HG03439 (cell line): ENCODE results near the gene PFKL.
"Not testable (repeated sequence)": the region's sequence is repeated elsewhere in the genome, so short reads cannot be mapped to it uniquely, and the experiment has no call there.

ENCODE experiments used
- ATAC-seq: cut with Tn5 transposase; IDR thresholded peaks from one replicate; pipeline ENCODE4 v1.9.1; 2021; ENCODE audit warnings: mild to moderate bottlenecking, moderate library complexity; ENCODE audit not compliant: unreplicated experiment

PFKL gene

GRCh38 chr21:44354775-44355771 is 55.2 kb downstream of the PFKL start:
- no peak for ATAC-seq

GRCh38 chr21:44356160-44356559 is 56.3 kb downstream of the PFKL start:
- ATAC-seq, result no peak

GRCh38 chr21:44356636-44357035 is 56.8 kb downstream of the PFKL start:
- no peak for ATAC-seq

- ATAC-seq, result no peak
Measured at GRCh38 chr21:44357064-44357837, 57.4 kb downstream of the PFKL start.

- no peak for ATAC-seq
Measured at GRCh38 chr21:44359396-44359795, 59.5 kb downstream of the PFKL start.

- no peak for ATAC-seq
Measured at GRCh38 chr21:44360159-44360558, 60.3 kb downstream of the PFKL start.

- not testable (repeated sequence) for ATAC-seq
Measured at GRCh38 chr21:44361903-44362302, 62.0 kb downstream of the PFKL start.

GRCh38 chr21:44363278-44363677 is 63.4 kb downstream of the PFKL start:
- ATAC-seq, result no peak

- no peak for ATAC-seq
Measured at GRCh38 chr21:44364151-44365053, 64.5 kb downstream of the PFKL start.

GRCh38 chr21:44365251-44365966 is 65.6 kb downstream of the PFKL start:
- no peak for ATAC-seq

GRCh38 chr21:44365967-44366585 is 66.2 kb downstream of the PFKL start:
- ATAC-seq, result no peak

- ATAC-seq, result no peak
Measured at GRCh38 chr21:44366586-44367211, 66.8 kb downstream of the PFKL start.

- no peak for ATAC-seq
Measured at GRCh38 chr21:44368711-44369446, 69.0 kb downstream of the PFKL start.

- no peak for ATAC-seq
Measured at GRCh38 chr21:44370027-44370735, 70.3 kb downstream of the PFKL start.

GRCh38 chr21:44370786-44371410 is 71.0 kb downstream of the PFKL start:
- ATAC-seq, result no peak

GRCh38 chr21:44371596-44371995 is 71.7 kb downstream of the PFKL start:
- ATAC-seq, result no peak

- no peak for ATAC-seq
Measured at GRCh38 chr21:44372616-44373015, 72.8 kb downstream of the PFKL start.
